Neuronal stem cell (in vitro differentiated cells): ENCODE results near the gene SCAP.

Experiments
- DNase-seq: peaks from one replicate; pipeline ENCODE4 v3.0.0-alpha.2; 2013; ENCODE audit warnings: low spot score
- H2AFZ ChIP-seq: one replicate; pipeline ENCODE4 v1.6.1; 2013; ENCODE audit warnings: mild to moderate bottlenecking, low read length, inconsistent platforms
- H2AK5ac ChIP-seq: 2 replicates; pipeline ENCODE4 v1.6.1; 2013; ENCODE audit warnings: low read depth, mild to moderate bottlenecking, inconsistent platforms, low read length, moderate library complexity, mixed read lengths
- H2BK120ac ChIP-seq: 2 replicates; pipeline ENCODE4 v1.6.1; 2013; ENCODE audit warnings: low read depth, mild to moderate bottlenecking, inconsistent platforms, low read length, moderate library complexity, mixed read lengths
- H2BK12ac ChIP-seq: one replicate; pipeline ENCODE4 v1.6.1; 2013; ENCODE audit warnings: low read length, inconsistent platforms
- H2BK15ac ChIP-seq: 2 replicates; pipeline ENCODE4 v1.6.1; 2013; ENCODE audit warnings: mild to moderate bottlenecking, low read length, inconsistent platforms, mixed read lengths
- H2BK5ac ChIP-seq: one replicate; pipeline ENCODE4 v1.6.1; 2013; ENCODE audit warnings: inconsistent platforms, mild to moderate bottlenecking, low read length, moderate library complexity
- H3K14ac ChIP-seq: one replicate; pipeline ENCODE4 v1.6.1; 2013; ENCODE audit warnings: low read length, inconsistent platforms
- H3K18ac ChIP-seq: 2 replicates; pipeline ENCODE4 v1.6.1; 2013; ENCODE audit warnings: low read length, inconsistent platforms
- H3K23ac ChIP-seq: 2 replicates; pipeline ENCODE4 v1.6.1; 2013; ENCODE audit warnings: low read depth, mild to moderate bottlenecking, mixed read lengths, low read length, inconsistent platforms; ENCODE audit not compliant: poor library complexity
- H3K27ac ChIP-seq: replicated peaks from 3 replicates; pipeline ENCODE4 v1.5.1; 2013; ENCODE audit warnings: low read length, inconsistent platforms
- H3K27me3 ChIP-seq, 3 experiments: 2 replicates each; pipeline ENCODE4 v1.6.1; 2013; ENCODE audit warnings: low read length in 3 of 3, mild to moderate bottlenecking in 2 of 3, inconsistent platforms in 1 of 3, low read depth in 1 of 3, mixed read lengths in 1 of 3, moderate library complexity in 1 of 3; ENCODE audit not compliant: control insufficient read depth in 3 of 3, insufficient read depth in 3 of 3
- H3K36me3 ChIP-seq, 2 donors: replicated peaks in 1 of 2; 2 replicates each; pipeline ENCODE4 v1.6.1; 2013; ENCODE audit warnings: low read length in 2 of 2; ENCODE audit not compliant: control insufficient read depth in 2 of 2, insufficient read depth in 2 of 2
- H3K4ac ChIP-seq: 2 replicates; pipeline ENCODE4 v1.6.1; 2013; ENCODE audit warnings: inconsistent platforms, mild to moderate bottlenecking, low read length, moderate library complexity
- H3K4me1 ChIP-seq, 2 donors: 1 replicate in 1 of 2; 2 replicates in 1 of 2; pipeline ENCODE4 v1.6.1; 2013; ENCODE audit warnings: low read length in 2 of 2, low read depth in 1 of 2; ENCODE audit not compliant: control insufficient read depth in 2 of 2, insufficient read depth in 1 of 2
- H3K4me2 ChIP-seq: one replicate; pipeline ENCODE4 v1.6.1; 2013; ENCODE audit warnings: mild to moderate bottlenecking, low read length, inconsistent platforms; ENCODE audit not compliant: insufficient read depth, poor library complexity, severe bottlenecking
- H3K4me3 ChIP-seq, 2 donors: 2 replicates each; pipeline ENCODE4 v1.5.1; 2013; ENCODE audit warnings: low read length in 2 of 2, mild to moderate bottlenecking in 2 of 2, inconsistent platforms in 1 of 2, moderate library complexity in 1 of 2
- H3K79me1 ChIP-seq: one replicate; pipeline ENCODE4 v1.6.1; 2013; ENCODE audit warnings: low read depth, mild to moderate bottlenecking, inconsistent platforms, low read length, moderate library complexity
- H3K9ac ChIP-seq: one replicate; pipeline ENCODE4 v1.6.1; 2013; ENCODE audit warnings: mild to moderate bottlenecking, low read depth, low read length, inconsistent platforms; ENCODE audit not compliant: poor library complexity
- H3K9me3 ChIP-seq, 2 donors: replicated peaks in 1 of 2; 2 replicates each; pipeline versions ENCODE3 to v1.6.1; 2013; ENCODE audit warnings: low read length in 2 of 2, mild to moderate bottlenecking in 2 of 2, inconsistent platforms in 1 of 2, low read depth in 1 of 2, mixed read lengths in 1 of 2, moderate library complexity in 1 of 2; ENCODE audit not compliant: control insufficient read depth in 2 of 2, insufficient read depth in 1 of 2
- H4K8ac ChIP-seq: one replicate; pipeline ENCODE4 v1.6.1; 2013; ENCODE audit warnings: low read depth, mild to moderate bottlenecking, inconsistent platforms, low read length, moderate library complexity
- H4K91ac ChIP-seq: one replicate; pipeline ENCODE4 v1.6.1; 2013; ENCODE audit warnings: low read length, low read depth, mild to moderate bottlenecking, inconsistent platforms; ENCODE audit not compliant: poor library complexity
- WGBS, 2 donors: extraction: QIAGEN DNeasy Blood & Tissue Kit; methylation state at CpG; one replicate each; pipeline ENCODE4 v1.1.7; 2013; ENCODE audit warnings: missing lambda C conversion rate in 2 of 2, mixed read lengths in 1 of 2; ENCODE audit not compliant: insufficient read length in 2 of 2, insufficient replicate concordance in 1 of 2; ENCODE audit errors: extremely low coverage in 2 of 2; 5-methylcytosine and 5-hydroxymethylcytosine counted together

Gene SCAP

DNA sequence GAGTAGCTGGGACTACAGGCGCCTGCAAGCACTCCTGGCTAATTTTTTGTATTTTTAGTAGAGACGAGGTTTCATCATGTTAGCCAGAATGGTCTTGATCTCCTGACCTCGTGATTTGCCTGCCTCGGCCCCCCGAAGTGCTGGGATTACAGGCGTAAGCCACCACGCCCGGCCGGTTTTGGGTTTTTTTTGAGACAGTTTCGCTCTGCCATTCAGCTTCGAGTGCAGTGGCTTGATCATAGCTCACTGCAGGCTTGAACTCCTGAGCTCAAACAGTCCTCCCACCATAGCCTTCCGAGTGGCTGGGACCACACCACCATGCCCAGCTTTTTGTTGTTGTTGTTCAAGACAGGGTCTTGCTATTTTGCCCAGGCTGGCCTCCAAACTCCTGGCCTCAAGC is 16.0 kb upstream of the SCAP start:
- Histone ChIP-seq H3K9ac (no peak overlapping the region), H2BK5ac (no peak overlapping the region), H2AK5ac (no peak overlapping the region), H2BK120ac (no peak overlapping the region), H3K4me3 (no peak overlapping the region), H2BK15ac (no peak overlapping the region), H3K27me3 (no peaks in the 10 kb centered on the region), H4K8ac (no peak overlapping the region), H3K23ac (no peak overlapping the region), H4K91ac (no peak overlapping the region), H3K4ac (no peak overlapping the region), H3K36me3 (peaks cover 14 to 55% of the 10 kb centered on the region in 2 donors), H3K27ac (no peak overlapping the region), H2AFZ (no peak overlapping the region), H3K4me1 (no peaks in the 10 kb centered on the region), H3K9me3 (no peaks in the 10 kb centered on the region), H2BK12ac (no peak overlapping the region), H3K18ac (no peak overlapping the region), H3K14ac (no peak overlapping the region), H3K4me2 (no peak overlapping the region), H3K79me1 (peaks cover 2% of the 10 kb centered on the region)
- WGBS, 2 donors, result no CpG with 5 or more reads among the region's 12 CpGs
- DNase-seq, result no peak

DNA sequence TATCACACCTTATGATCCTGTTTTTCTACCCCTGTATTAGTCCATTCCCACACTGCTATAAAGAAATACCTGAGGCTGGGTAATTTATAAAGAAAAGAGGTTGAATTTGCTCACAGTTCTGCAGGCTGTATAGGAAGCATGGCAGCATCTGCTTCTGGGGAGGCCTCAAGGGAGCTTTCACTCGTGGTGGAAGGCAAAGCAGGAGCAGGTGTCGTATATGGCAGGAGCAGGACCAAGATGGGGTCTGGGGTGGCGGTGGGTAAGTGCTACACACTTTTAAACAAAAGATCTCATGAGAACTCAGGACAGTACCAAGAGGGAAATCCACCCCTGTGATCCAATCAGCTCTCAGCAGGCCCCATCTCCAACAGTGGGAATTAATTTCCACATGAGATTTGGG is 15.4 kb upstream of the SCAP start:
- H3K4me2 ChIP-seq, result no peak overlapping the region
- no peak overlapping the region for H2BK120ac ChIP-seq
- DNase-seq, result no peak
- no CpG with 5 or more reads among the region's 3 CpGs for WGBS, 2 donors
- no peak overlapping the region for H4K91ac ChIP-seq
- no peak overlapping the region for H2BK15ac ChIP-seq
- H3K36me3 ChIP-seq, result peaks cover 12 to 51% of the 10 kb centered on the region in 2 donors
- no peak overlapping the region for H3K9ac ChIP-seq
- no peak overlapping the region for H3K27ac ChIP-seq
- no peak overlapping the region for H3K23ac ChIP-seq
- H3K9me3 ChIP-seq, result no peaks in the 10 kb centered on the region
- H2AFZ ChIP-seq, result no peak overlapping the region
- H2AK5ac ChIP-seq, result no peak overlapping the region
- H3K79me1 ChIP-seq, result peaks cover 2% of the 10 kb centered on the region
- no peak overlapping the region for H3K4ac ChIP-seq
- no peak overlapping the region for H2BK12ac ChIP-seq
- no peaks in the 10 kb centered on the region for H3K27me3 ChIP-seq
- no peak overlapping the region for H2BK5ac ChIP-seq
- H3K14ac ChIP-seq, result no peak overlapping the region
- no peak overlapping the region for H3K4me3 ChIP-seq
- no peak overlapping the region for H4K8ac ChIP-seq
- H3K18ac ChIP-seq, result no peak overlapping the region
- no peaks in the 10 kb centered on the region for H3K4me1 ChIP-seq

DNA sequence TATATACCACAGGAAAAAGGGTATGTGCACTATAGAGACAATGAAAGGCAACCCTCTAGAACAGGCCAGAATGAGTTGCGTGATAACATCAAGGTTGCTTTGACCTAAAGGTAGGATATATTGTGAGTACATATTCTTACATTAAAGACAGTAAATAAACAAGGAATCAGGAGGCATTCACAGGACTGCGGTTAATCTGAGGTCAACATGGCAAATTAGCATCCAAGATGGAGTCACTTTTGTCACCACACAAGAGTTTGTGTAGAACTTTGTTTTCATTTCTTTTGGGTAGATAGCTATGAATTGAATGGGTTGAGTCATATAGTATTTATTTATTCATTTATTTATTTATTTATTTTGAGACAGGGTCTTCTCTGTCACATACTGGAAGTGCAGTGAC is 11.5 kb upstream of the SCAP start:
- Histone ChIP-seq H3K9ac (no peak overlapping the region), H3K4me3 (no peak overlapping the region), H3K79me1 (peaks cover 2% of the 10 kb centered on the region), H3K4ac (no peak overlapping the region), H3K27ac (no peak overlapping the region), H2BK12ac (no peak overlapping the region), H2BK5ac (no peak overlapping the region), H2AFZ (no peak overlapping the region), H2AK5ac (no peak overlapping the region), H3K4me2 (no peak overlapping the region), H3K18ac (no peak overlapping the region), H3K23ac (no peak overlapping the region), H4K8ac (no peak overlapping the region), H3K4me1 (peaks cover 0 to 3% of the 10 kb centered on the region in 2 donors), H3K27me3 (no peaks in the 10 kb centered on the region), H2BK15ac (no peak overlapping the region), H3K14ac (no peak overlapping the region), H3K9me3 (no peaks in the 10 kb centered on the region), H3K36me3 (peaks cover 0 to 25% of the 10 kb centered on the region in 2 donors), H2BK120ac (no peak overlapping the region), H4K91ac (no peak overlapping the region)
- DNase-seq, result no peak
- WGBS, 2 donors, result no CpG with 5 or more reads among the region's 2 CpGs

GRCh38 chr3:47485812-47486211 is 10.1 kb upstream of the SCAP start:
- peaks cover 0 to 18% of the 10 kb centered on the region in 2 donors for H3K36me3 ChIP-seq

More at GRCh38 chr3:47485812-47486211, 10.1 kb upstream of the SCAP start:
- H3K23ac ChIP-seq, result no peak overlapping the region
- H2BK120ac ChIP-seq, result no peak overlapping the region
- no peak overlapping the region for H2BK12ac ChIP-seq
- H3K27ac ChIP-seq, result no peak overlapping the region
- no peak overlapping the region for H3K9ac ChIP-seq
- no peak overlapping the region for H3K4me2 ChIP-seq
- H3K4me3 ChIP-seq, result no peak overlapping the region
- no peak overlapping the region for H3K4ac ChIP-seq
- peaks cover 2% of the 10 kb centered on the region for H3K79me1 ChIP-seq
- WGBS, 2 donors, result no CpG with 5 or more reads among the region's 3 CpGs
- H4K8ac ChIP-seq, result no peak overlapping the region
- peaks cover 0 to 4% of the 10 kb centered on the region in 2 donors for H3K4me1 ChIP-seq
- no peak overlapping the region for H3K18ac ChIP-seq
- no peak overlapping the region for H3K14ac ChIP-seq
- H2AK5ac ChIP-seq, result no peak overlapping the region
- H3K27me3 ChIP-seq, result no peaks in the 10 kb centered on the region
- no peak overlapping the region for H2BK15ac ChIP-seq
- H2BK5ac ChIP-seq, result no peak overlapping the region
- no peak for DNase-seq
- H4K91ac ChIP-seq, result no peak overlapping the region
- H2AFZ ChIP-seq, result no peak overlapping the region
- no peaks in the 10 kb centered on the region for H3K9me3 ChIP-seq
